Uterus (tissue), 4 donors: ENCODE results near the gene DAP. TPM values are rescaled to one million over a fixed set of nuclear protein-coding genes. Genes with fewer than 3 reads are reported as not detected.

Source experiments
- DNase-seq, 2 donors: peaks; one replicate each; pipeline ENCODE4 v3.0.0-alpha.2; 2019 to 2020
- H3K27ac ChIP-seq, 2 donors: fragments of 200-600 bp; sonication (generic); 1 replicate in 1 of 2; 2 replicates in 1 of 2; pipeline ENCODE4 v1.5.1; 2016 to 2018
- H3K27me3 ChIP-seq, 2 donors: fragments of 200-600 bp; sonication (generic); one replicate each; pipeline ENCODE4 v1.5.1; 2018 to 2019; ENCODE audit warnings: control low read depth in 1 of 2
- H3K36me3 ChIP-seq, 2 donors: fragments of 200-600 bp; sonication (generic); one replicate each; pipeline ENCODE4 v1.5.1; 2019; ENCODE audit warnings: control low read depth in 1 of 2
- H3K4me1 ChIP-seq, 2 donors: fragments of 200-600 bp; sonication (generic); one replicate each; pipeline ENCODE4 v1.5.1; 2018 to 2019; ENCODE audit warnings: control low read depth in 1 of 2
- H3K4me3 ChIP-seq, 2 donors: fragments of 200-600 bp; sonication (generic); 1 replicate in 1 of 2; 2 replicates in 1 of 2; pipeline ENCODE4 v1.5.1; 2018 to 2019; ENCODE audit warnings: mild to moderate bottlenecking in 1 of 2
- H3K9me3 ChIP-seq, 2 donors: fragments of 200-600 bp; sonication (generic); one replicate each; pipeline ENCODE4 v1.5.1; 2019; ENCODE audit warnings: control low read depth in 1 of 2
- CTCF ChIP-seq, 4 experiments: fragments of 200-600 bp in 2 of 4; fragments of 450-650 bp in 2 of 4; sonication (generic) in 2 of 4; IDR thresholded peaks; one replicate each; pipeline ENCODE4 v1.5.1; 2016 to 2019; ENCODE audit warnings: antibody characterized with exemption in 4 of 4, mild to moderate bottlenecking in 2 of 4, moderate library complexity in 1 of 4
- POLR2A ChIP-seq, 2 donors: fragments of 450-650 bp; IDR thresholded peaks; one replicate each; pipeline ENCODE4 v1.6.1; 2016; ENCODE audit warnings: antibody characterized with exemption in 2 of 2, mild to moderate bottlenecking in 1 of 2, moderate library complexity in 1 of 2
- intact Hi-C: fragments of 100-400 bp; cut with DNase I; formaldehyde crosslinking; loops from one replicate; pipeline ENCODE4 v1.15.1; 2023; ENCODE audit warnings: low total_unique reads
- total RNA-seq, 4 donors: library from RNA; depleted of rRNA in 3 of 4; stranded (reverse); fragments of >200 nt in 3 of 4; gene quantifications; one replicate each; pipeline versions ENCODE4 v1.1.0 to v1.2.4, GENCODE V29; 2014 to 2023
- donor health status: DM: yes; HTN: yes; CAD: no.

Gene DAP
- total RNA-seq, 4 donors from 2014 or later: 38.2 to 83.9 (median 50.0) TPM

DNA sequence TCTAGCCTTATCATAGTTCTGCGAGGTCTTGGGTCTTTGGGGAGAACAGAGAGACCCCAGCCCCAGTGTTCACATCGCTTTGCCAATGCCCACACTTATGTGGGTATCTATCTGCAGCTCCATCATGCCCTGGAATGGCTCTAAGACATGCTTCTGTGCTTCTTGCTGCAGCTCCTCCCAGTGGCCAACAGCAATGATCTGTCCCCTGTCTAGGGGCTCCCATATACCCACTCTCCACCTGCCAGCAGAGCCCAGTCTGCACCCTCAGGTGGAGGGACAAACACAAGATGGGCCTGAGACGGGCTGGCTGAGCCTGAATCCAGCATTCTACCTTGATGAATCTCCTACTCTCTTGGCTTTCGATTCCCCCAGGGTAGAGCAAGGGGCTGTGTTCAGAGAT, 14.6 kb upstream of the DAP start:
- TF ChIP-seq POLR2A (IDR thresholded peaks at IDR 0.05): no peak
- TF ChIP-seq CTCF (IDR thresholded peaks at IDR 0.05): no peak
- Histone ChIP-seq H3K27ac (peak overlapping the region in 1 of 2 donors; percentile 34), H3K9me3 (no peaks in the 10 kb centered on the region), H3K4me1 (peaks cover 3 to 6% of the 10 kb centered on the region in 2 donors), H3K27me3 (no peaks in the 10 kb centered on the region), H3K36me3 (no peaks in the 10 kb centered on the region), H3K4me3 (no peak overlapping the region)
- intact Hi-C loops: no loop called here
- no peak for DNase-seq

DNA sequence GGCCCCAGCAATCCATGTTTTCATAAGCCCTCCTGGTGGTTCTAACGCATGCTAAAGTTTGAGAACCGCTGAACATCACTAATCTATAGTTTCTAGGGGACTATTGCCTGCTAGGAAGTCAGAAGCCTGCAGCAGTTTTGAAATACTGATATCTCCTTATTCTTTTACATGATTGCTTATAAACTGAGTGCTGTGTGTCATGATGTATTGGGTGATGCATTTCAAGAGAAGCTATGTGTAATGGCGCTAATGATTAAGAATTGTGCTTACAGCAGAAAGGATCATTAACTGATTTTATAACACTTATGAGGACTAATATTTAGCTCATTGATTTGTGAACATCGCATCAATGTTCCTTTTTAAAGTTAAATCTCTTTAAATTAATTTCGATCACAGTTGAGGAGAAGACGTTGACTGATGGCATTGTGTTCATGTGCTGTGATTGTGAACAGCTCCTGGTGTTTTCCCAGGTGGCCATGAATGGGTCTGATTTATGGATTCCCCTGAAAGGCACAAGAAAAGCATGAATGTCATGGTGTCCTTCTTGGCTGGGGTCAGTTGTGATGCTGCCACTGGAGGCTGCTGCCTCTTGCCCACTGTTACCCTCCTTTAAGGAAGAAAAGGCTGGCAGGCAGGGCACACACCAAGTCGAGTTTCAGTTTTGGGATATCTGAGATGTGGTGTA, 12.0 kb upstream of the DAP start:
- no peaks in the 10 kb centered on the region for H3K9me3 ChIP-seq
- H3K27me3 ChIP-seq: no peaks in the 10 kb centered on the region
- no peak overlapping the region for H3K27ac ChIP-seq
- no peak overlapping the region for H3K4me3 ChIP-seq
- TF ChIP-seq POLR2A (IDR thresholded peaks at IDR 0.05): no peak
- TF ChIP-seq CTCF (IDR thresholded peaks at IDR 0.05): no peak
- intact Hi-C loops: no loop called here
- H3K4me1 ChIP-seq: peaks cover 0 to 6% of the 10 kb centered on the region in 2 donors
- H3K36me3 ChIP-seq: no peaks in the 10 kb centered on the region
- DNase-seq: no peak

GRCh38 chr5:10768328-10768899, 7.4 kb upstream of the DAP start:
- TF ChIP-seq CTCF (IDR thresholded peaks at IDR 0.05) (no peak), POLR2A (IDR thresholded peaks at IDR 0.05) (no peak)
- DNase-seq: no peak
- Histone ChIP-seq H3K4me1 (no peaks in the 10 kb centered on the region), H3K27me3 (no peaks in the 10 kb centered on the region), H3K9me3 (no peaks in the 10 kb centered on the region), H3K4me3 (no peak overlapping the region), H3K27ac (no peak overlapping the region), H3K36me3 (no peaks in the 10 kb centered on the region)
- intact Hi-C loops: no loop called here

DNA sequence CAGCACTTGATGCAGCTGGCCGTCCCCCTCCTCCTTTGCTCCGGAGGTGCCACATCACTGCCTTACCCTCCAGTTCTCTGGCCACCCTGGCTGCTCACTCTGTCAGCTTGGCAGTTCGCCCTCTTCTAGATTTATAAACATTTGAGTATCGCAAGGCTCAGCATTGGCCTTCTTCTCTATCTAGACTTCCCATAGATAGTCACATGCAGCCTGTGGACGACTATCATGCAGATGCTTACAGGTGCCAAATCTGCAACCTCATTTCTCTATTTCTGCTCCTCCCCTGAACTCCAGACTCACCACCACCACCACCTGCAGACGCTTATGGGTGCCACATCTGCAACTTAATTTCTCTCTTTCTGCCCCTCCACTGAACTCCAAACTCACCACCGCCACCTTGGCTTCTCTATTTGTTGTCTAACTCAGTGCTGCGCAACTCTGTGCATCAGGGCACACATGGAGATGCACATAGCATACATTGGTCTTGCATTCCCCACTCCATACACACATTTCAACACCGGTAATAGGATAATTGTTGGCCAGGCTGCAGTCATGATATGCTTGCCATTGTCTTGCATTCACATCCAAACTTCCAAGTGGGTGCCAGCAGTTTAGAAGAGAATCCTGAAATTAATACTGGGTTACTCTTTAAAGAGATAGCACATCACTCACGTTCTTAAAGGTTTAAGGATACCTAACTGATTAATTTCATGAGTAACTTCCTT, 1.9 kb upstream of the DAP start:
- intact Hi-C loops: no loop called here
- no peaks in the 10 kb centered on the region for H3K36me3 ChIP-seq
- TF ChIP-seq POLR2A (IDR thresholded peaks at IDR 0.05) (no peak), CTCF (IDR thresholded peaks at IDR 0.05) (no peak)
- no peaks in the 10 kb centered on the region for H3K27me3 ChIP-seq
- peak in 1 of 2 donors; percentile 33 for DNase-seq
- H3K9me3 ChIP-seq: no peaks in the 10 kb centered on the region
- H3K4me1 ChIP-seq: peaks cover 0 to under 1% of the 10 kb centered on the region in 2 donors
- peak overlapping the region; percentile 97 to 99 for H3K27ac ChIP-seq
- no peak overlapping the region for H3K4me3 ChIP-seq
